Neural cell (in vitro differentiated cells): ENCODE data around the gene CST6. TPM values are rescaled to one million over a fixed set of nuclear protein-coding genes. Genes with fewer than 3 reads are reported as not detected.

Experiments
- H2AFZ ChIP-seq: fragments of 200-600, 300-800 bp; sonication (generic), shearing (Covaris generic); 2 replicates; pipeline ENCODE4 v1.6.0; 2014; ENCODE audit warnings: low read depth, mild to moderate bottlenecking, antibody characterized with exemption, low read length, moderate library complexity
- H3F3A ChIP-seq: fragments of 200-600 bp; shearing (Covaris generic); 2 replicates; pipeline ENCODE4 v1.6.1; 2016; ENCODE audit warnings: mild to moderate bottlenecking, moderate library complexity, mixed read lengths, antibody characterized with exemption, low read length; ENCODE audit not compliant: insufficient read depth, poor library complexity, severe bottlenecking
- H3K27ac ChIP-seq: fragments of 200-600, 300-800 bp; sonication (generic), shearing (Covaris generic); 2 replicates; pipeline ENCODE4 v1.5.1; 2014; ENCODE audit warnings: mild to moderate bottlenecking, low read length, moderate library complexity
- H3K27me3 ChIP-seq: fragments of 300-800, 200-600 bp; sonication (generic), shearing (Covaris generic); 2 replicates; pipeline ENCODE4 v1.6.0; 2014; ENCODE audit warnings: mild to moderate bottlenecking, low read depth, low read length, moderate library complexity; ENCODE audit not compliant: insufficient read depth
- H3K36me3 ChIP-seq: fragments of 300-800, 200-600 bp; sonication (generic), shearing (Covaris generic); 2 replicates; pipeline ENCODE4 v1.5.1; 2014; ENCODE audit warnings: mild to moderate bottlenecking, antibody characterized with exemption, low read length, moderate library complexity; ENCODE audit not compliant: insufficient read depth
- H3K4me2 ChIP-seq: fragments of 300-800, 200-600 bp; sonication (generic), shearing (Covaris generic); 2 replicates; pipeline ENCODE4 v1.6.0; 2014; ENCODE audit warnings: mild to moderate bottlenecking, low read length
- H3K4me3 ChIP-seq: fragments of 300-800, 200-600 bp; sonication (generic), shearing (Covaris generic); 2 replicates; pipeline ENCODE4 v1.5.1; 2014; ENCODE audit warnings: mild to moderate bottlenecking, low read length, moderate library complexity
- H3K79me2 ChIP-seq: fragments of 200-600 bp; shearing (Covaris generic); replicated peaks from 2 replicates; pipeline ENCODE4 v1.6.0; 2014; ENCODE audit warnings: mild to moderate bottlenecking, low read length, moderate library complexity; ENCODE audit not compliant: insufficient read depth
- H3K9ac ChIP-seq: fragments of 300-800, 200-600 bp; sonication (generic), shearing (Covaris generic); 2 replicates; pipeline ENCODE4 v1.6.1; 2016; ENCODE audit warnings: mild to moderate bottlenecking, low read length, mixed read lengths
- H3K9me2 ChIP-seq: fragments of 200-600 bp; shearing (Covaris generic); 2 replicates; pipeline ENCODE4 v1.6.1; 2016; ENCODE audit warnings: mild to moderate bottlenecking, low read length, mixed read lengths; ENCODE audit not compliant: insufficient read depth
- H3K9me3 ChIP-seq: fragments of 200-600, 300-800 bp; sonication (generic), shearing (Covaris generic); 2 replicates; pipeline ENCODE4 v1.6.1; 2016; ENCODE audit warnings: mild to moderate bottlenecking, mixed run types, low read length, moderate library complexity, mixed read lengths
- H4K20me1 ChIP-seq: fragments of 200-600 bp; shearing (Covaris generic); 2 replicates; pipeline ENCODE4 v1.6.1; 2016; ENCODE audit warnings: mild to moderate bottlenecking, mixed run types; ENCODE audit not compliant: insufficient read depth
- CTCF ChIP-seq: fragments of 450-650 bp; IDR thresholded peaks from 2 replicates; pipeline ENCODE4 v1.5.1; 2014; ENCODE audit warnings: antibody characterized with exemption, mild to moderate bottlenecking, moderate library complexity; ENCODE audit not compliant: poor library complexity, severe bottlenecking
- EP300 ChIP-seq: fragments of 450-650 bp; conservative IDR thresholded peaks from 2 replicates; pipeline ENCODE4 v1.6.1; 2014; ENCODE audit warnings: antibody characterized with exemption, mild to moderate bottlenecking, moderate library complexity; ENCODE audit not compliant: poor library complexity, severe bottlenecking
- EZH2 ChIP-seq: fragments of 200-600, 300-800 bp; shearing (Covaris generic), sonication (generic); IDR thresholded peaks from 2 replicates; pipeline ENCODE4 v1.6.1; 2014; ENCODE audit warnings: antibody characterized with exemption, low read length, borderline replicate concordance, mild to moderate bottlenecking; ENCODE audit not compliant: insufficient read depth, poor library complexity, severe bottlenecking
- MXI1 ChIP-seq: fragments of 450-650 bp; conservative IDR thresholded peaks from 2 replicates; pipeline ENCODE4 v1.6.1; 2014; ENCODE audit warnings: antibody characterized with exemption, mild to moderate bottlenecking; ENCODE audit not compliant: poor library complexity, severe bottlenecking
- POLR2AphosphoS5 ChIP-seq: IDR thresholded peaks from 2 replicates; pipeline ENCODE4 v1.6.1; 2012
- RAD21 ChIP-seq: fragments of 450-650 bp; conservative IDR thresholded peaks from 2 replicates; pipeline ENCODE4 v1.6.1; 2014; ENCODE audit warnings: antibody characterized with exemption, mild to moderate bottlenecking, moderate library complexity
- REST ChIP-seq: IDR thresholded peaks from 2 replicates; pipeline ENCODE4 v1.6.1; 2012; ENCODE audit warnings: borderline replicate concordance
- SMC3 ChIP-seq: fragments of 450-650 bp; conservative IDR thresholded peaks from 2 replicates; pipeline ENCODE4 v1.6.1; 2014; ENCODE audit warnings: antibody characterized with exemption, mild to moderate bottlenecking, moderate library complexity; ENCODE audit not compliant: poor library complexity
- TAF1 ChIP-seq: IDR thresholded peaks from 2 replicates; pipeline ENCODE4 v1.6.1; 2012; ENCODE audit warnings: low read depth
- polyA plus RNA-seq: library from polyadenylated mRNA; depleted of rRNA; stranded (reverse); fragments of >200 nt; gene quantifications from 2 replicates; pipeline ENCODE4 v1.2.3, GENCODE V29; 2014

The CST6 gene
- polyA plus RNA-seq, 1 donor from 2014 or later: not detected

GRCh38 chr11:66059966-66060680 lies 48.3 kb downstream of the CST6 start:
- Histone ChIP-seq H3K79me2 (peaks cover 7% of the 10 kb centered on the region), H3K4me2 (no peak overlapping the region)

GRCh38 chr11:66061268-66061667 lies 49.5 kb downstream of the CST6 start:
- no peak overlapping the region for H3K4me2 ChIP-seq
- no peaks in the 10 kb centered on the region for H3K9me2 ChIP-seq
- H3K79me2 ChIP-seq: peaks cover 4% of the 10 kb centered on the region
- no peaks in the 10 kb centered on the region for H3F3A ChIP-seq
- no peak overlapping the region for H2AFZ ChIP-seq
- H3K4me3 ChIP-seq: no peak overlapping the region
- H4K20me1 ChIP-seq: no peaks in the 10 kb centered on the region
- H3K27ac ChIP-seq: no peak overlapping the region
- no peaks in the 10 kb centered on the region for H3K27me3 ChIP-seq
- TF ChIP-seq EP300: no peak
- TF ChIP-seq RAD21: no peak
- no peaks in the 10 kb centered on the region for H3K9me3 ChIP-seq
- H3K36me3 ChIP-seq: peaks cover 8% of the 10 kb centered on the region
- H3K9ac ChIP-seq: no peak overlapping the region

More at GRCh38 chr11:66059966-66060680, 48.3 kb downstream of the CST6 start:
- Histone ChIP-seq H3K9ac (no peak overlapping the region), H3K36me3 (peaks cover 8% of the 10 kb centered on the region), H4K20me1 (no peaks in the 10 kb centered on the region), H3K9me2 (no peaks in the 10 kb centered on the region), H3K27ac (no peak overlapping the region), H3K4me3 (no peak overlapping the region), H3K9me3 (no peaks in the 10 kb centered on the region), H3K27me3 (no peaks in the 10 kb centered on the region), H2AFZ (no peak overlapping the region), H3F3A (no peaks in the 10 kb centered on the region)
- TF ChIP-seq CTCF (no peak), REST (no peak), MXI1 (no peak), EP300 (no peak), EZH2 (no peak), RAD21 (no peak)

- H3K9me2 ChIP-seq: no peaks in the 10 kb centered on the region
- H3K27me3 ChIP-seq: no peaks in the 10 kb centered on the region
- H3F3A ChIP-seq: no peaks in the 10 kb centered on the region
- TF ChIP-seq REST (no peak), EP300 (no peak), EZH2 (no peak), CTCF (no peak), POLR2AphosphoS5 (no peak), MXI1 (no peak), SMC3 (no peak), RAD21 (no peak), TAF1 (no peak)
- no peak overlapping the region for H3K9ac ChIP-seq
- no peak overlapping the region for H2AFZ ChIP-seq
- no peak overlapping the region for H3K27ac ChIP-seq
- peaks cover 8% of the 10 kb centered on the region for H3K36me3 ChIP-seq
- H3K4me2 ChIP-seq: no peak overlapping the region
- H3K4me3 ChIP-seq: no peak overlapping the region
- H4K20me1 ChIP-seq: no peaks in the 10 kb centered on the region
- no peaks in the 10 kb centered on the region for H3K9me3 ChIP-seq
- peaks cover 4% of the 10 kb centered on the region for H3K79me2 ChIP-seq
These were observed 50.6 kb downstream of the CST6 start for GRCh38 chr11:66062408-66062807.
